Body of pancreas (tissue), 4 donors: Measurements from ENCODE around the gene SLC6A17.

Source experiments
- CTCF ChIP-seq, 7 experiments: fragments of 450-650 bp in 4 of 7; fragments of 200-600 bp in 3 of 7; sonication (generic) in 3 of 7; IDR thresholded peaks; one replicate each; pipeline ENCODE4 v1.5.1; 2016 to 2019; ENCODE audit warnings: antibody characterized with exemption in 7 of 7
- POLR2A ChIP-seq, 3 donors: fragments of 450-650 bp; IDR thresholded peaks; one replicate each; pipeline ENCODE4 v1.6.1; 2016; ENCODE audit warnings: antibody characterized with exemption in 3 of 3, mild to moderate bottlenecking in 2 of 3

- TF ChIP-seq CTCF (IDR thresholded peaks at IDR 0.05) (no peak), POLR2A (IDR thresholded peaks at IDR 0.05) (no peak)
These were observed 85.0 kb downstream of the SLC6A17 start for GRCh38 chr1:110235181-110235833.
